ENCODE results near the gene ADCY2. TPM values are rescaled to one million over a fixed set of nuclear protein-coding genes. Genes with fewer than 3 reads are reported as not detected.

Gene ADCY2
- polyA plus RNA-seq, 1 donor (not counting 4 experiments of a cell fraction or from before 2014, with no cell fraction given) = 0.13 TPM

GRCh38 chr5:7446913-7447312 lies 51.0 kb downstream of the ADCY2 start:
- Histone ChIP-seq H3K9me1 (ENCODE audit: control insufficient read depth, extremely low read depth, insufficient read depth, low read length) (no peaks in the 10 kb centered on the region), H3K27ac (ENCODE audit: control insufficient read depth, insufficient read depth, low read length) (no peak overlapping the region), H2AFZ (ENCODE audit: control insufficient read depth, low read length) (no peak overlapping the region), H3K79me2 (ENCODE audit: control insufficient read depth, insufficient read depth, low read length) (no peaks in the 10 kb centered on the region), H3K4me3 (ENCODE audit: control insufficient read depth in 2 of 3, extremely low read depth in 1 of 3, insufficient read depth in 2 of 3, low read depth in 1 of 3, low read length in 3 of 3) (no peak overlapping the region), H3K4me1 (ENCODE audit: control insufficient read depth, extremely low read depth, insufficient read depth, low read length) (no peaks in the 10 kb centered on the region), H3K9me3 (ENCODE audit: control insufficient read depth, low read depth, low read length) (no peaks in the 10 kb centered on the region), H4K20me1 (ENCODE audit: control insufficient read depth, extremely low read depth, insufficient read depth, low read length) (no peaks in the 10 kb centered on the region), H3K27me3 (ENCODE audit: control insufficient read depth, extremely low read depth, insufficient read depth, low read length) (no peaks in the 10 kb centered on the region), H3K4me2 (ENCODE audit: control insufficient read depth, extremely low read depth, insufficient read depth, low read depth, low read length) (no peak overlapping the region), H3K36me3 (ENCODE audit: control insufficient read depth in 2 of 2, extremely low read depth in 1 of 2, insufficient read depth in 2 of 2, low read length in 2 of 2) (no peaks in the 10 kb centered on the region), H3K9ac (ENCODE audit: control insufficient read depth, extremely low read depth, insufficient read depth, low read length) (no peak overlapping the region)
- TF ChIP-seq CTCF (optimal IDR thresholded peaks at IDR 0.05 in 1 of 3, IDR thresholded peaks at IDR 0.05 in 1 of 3, conservative IDR thresholded peaks at IDR 0.05 in 1 of 3; ENCODE audit: extremely low read depth in 1 of 3, insufficient read depth in 2 of 3, low read length in 3 of 3) (no peak), EZH2 (IDR thresholded peaks at IDR 0.05; ENCODE audit: low read length) (no peak)
- DNase-seq (ENCODE audit: low read depth, low spot score) (no peak), FAIRE-seq (no peak)
- dilution Hi-C loops (cut with MboI; ENCODE audit: extremely low pct_ligation_motif_present, low sequenced_read_pairs) = no loop called here

GRCh38 chr5:7453947-7454346 lies 58.0 kb downstream of the ADCY2 start:
- TF ChIP-seq CTCF (optimal IDR thresholded peaks at IDR 0.05 in 1 of 3, IDR thresholded peaks at IDR 0.05 in 1 of 3, conservative IDR thresholded peaks at IDR 0.05 in 1 of 3; ENCODE audit: extremely low read depth in 1 of 3, insufficient read depth in 2 of 3, low read length in 3 of 3) = no peak
- Histone ChIP-seq H3K4me2 (ENCODE audit: control insufficient read depth, extremely low read depth, insufficient read depth, low read depth, low read length) (no peak overlapping the region), H3K4me1 (ENCODE audit: control insufficient read depth, extremely low read depth, insufficient read depth, low read length) (no peaks in the 10 kb centered on the region), H3K36me3 (ENCODE audit: control insufficient read depth in 2 of 2, extremely low read depth in 1 of 2, insufficient read depth in 2 of 2, low read length in 2 of 2) (no peaks in the 10 kb centered on the region), H3K9ac (ENCODE audit: control insufficient read depth, extremely low read depth, insufficient read depth, low read length) (no peak overlapping the region), H2AFZ (ENCODE audit: control insufficient read depth, low read length) (no peak overlapping the region), H3K79me2 (ENCODE audit: control insufficient read depth, insufficient read depth, low read length) (no peaks in the 10 kb centered on the region), H3K9me3 (ENCODE audit: control insufficient read depth, low read depth, low read length) (no peaks in the 10 kb centered on the region), H4K20me1 (ENCODE audit: control insufficient read depth, extremely low read depth, insufficient read depth, low read length) (no peaks in the 10 kb centered on the region), H3K4me3 (ENCODE audit: control insufficient read depth in 2 of 3, extremely low read depth in 1 of 3, insufficient read depth in 2 of 3, low read depth in 1 of 3, low read length in 3 of 3) (no peak overlapping the region), H3K9me1 (ENCODE audit: control insufficient read depth, extremely low read depth, insufficient read depth, low read length) (no peaks in the 10 kb centered on the region), H3K27me3 (ENCODE audit: control insufficient read depth, extremely low read depth, insufficient read depth, low read length) (no peaks in the 10 kb centered on the region), H3K27ac (ENCODE audit: control insufficient read depth, insufficient read depth, low read length) (no peak overlapping the region)
- dilution Hi-C loops (cut with MboI; ENCODE audit: extremely low pct_ligation_motif_present, low sequenced_read_pairs) = no loop called here
- DNase-seq (ENCODE audit: low read depth, low spot score) (no peak), FAIRE-seq (no peak)

Data from keratinocyte (primary cell).